ENCODE data around the gene NUMA1.

NUMA1 gene

GRCh38 chr11:72009156-72009555 lies 71.2 kb downstream of the NUMA1 start:
- no peak for TF ChIP-seq CTCF (IDR thresholded peaks at IDR 0.05; ENCODE audit: low read depth, low read length, missing control alignments)
- peaks cover 93% of the 10 kb centered on the region for H3K36me3 ChIP-seq (replicated peaks)
- H3K4me3 ChIP-seq (ENCODE audit: low read depth, low read length) = no peak overlapping the region

GRCh38 chr11:72008728-72009127 lies 71.6 kb downstream of the NUMA1 start:
- DNase-seq = no peak
- Histone ChIP-seq H3K27me3 (replicated peaks) (no peaks in the 10 kb centered on the region), H3K36me3 (replicated peaks) (peaks cover 93% of the 10 kb centered on the region), H3K27ac (no peak overlapping the region), H3K4me3 (ENCODE audit: low read depth, low read length) (no peak overlapping the region)
- TF ChIP-seq CTCF (IDR thresholded peaks at IDR 0.05; ENCODE audit: low read depth, low read length, missing control alignments) = no peak
- in situ Hi-C loops (cut with HindIII; ENCODE audit: low pct_ligation_motif_present, low sequenced_read_pairs) = no loop called here

More at GRCh38 chr11:72009156-72009555, 71.2 kb downstream of the NUMA1 start:
- no peak for DNase-seq
- Histone ChIP-seq H3K27me3 (replicated peaks) (no peaks in the 10 kb centered on the region), H3K27ac (no peak overlapping the region)
- in situ Hi-C loops (cut with HindIII; ENCODE audit: low pct_ligation_motif_present, low sequenced_read_pairs) = no loop called here

GRCh38 chr11:72007587-72007986 lies 72.8 kb downstream of the NUMA1 start:
- TF ChIP-seq CTCF (IDR thresholded peaks at IDR 0.05; ENCODE audit: low read depth, low read length, missing control alignments) = no peak
- in situ Hi-C loops (cut with HindIII; ENCODE audit: low pct_ligation_motif_present, low sequenced_read_pairs) = no loop called here
- no peak for DNase-seq
- H3K27ac ChIP-seq = no peak overlapping the region
- peaks cover 93% of the 10 kb centered on the region for H3K36me3 ChIP-seq (replicated peaks)
- H3K27me3 ChIP-seq (replicated peaks) = no peaks in the 10 kb centered on the region
- no peak overlapping the region for H3K4me3 ChIP-seq (ENCODE audit: low read depth, low read length)

- no peak for TF ChIP-seq CTCF (IDR thresholded peaks at IDR 0.05; ENCODE audit: low read depth, low read length, missing control alignments)
- Histone ChIP-seq H3K27me3 (replicated peaks) (no peaks in the 10 kb centered on the region), H3K27ac (no peak overlapping the region), H3K36me3 (replicated peaks) (peaks cover 91% of the 10 kb centered on the region), H3K4me3 (ENCODE audit: low read depth, low read length) (no peak overlapping the region)
- in situ Hi-C loops (cut with HindIII; ENCODE audit: low pct_ligation_motif_present, low sequenced_read_pairs) = no loop called here
- no peak for DNase-seq
Measured at GRCh38 chr11:72007089-72007476, 73.3 kb downstream of the NUMA1 start.

- in situ Hi-C loops (cut with HindIII; ENCODE audit: low pct_ligation_motif_present, low sequenced_read_pairs) = no loop called here
Measured at GRCh38 chr11:72006309-72007088, 73.8 kb downstream of the NUMA1 start.

More at GRCh38 chr11:72006309-72007088, 73.8 kb downstream of the NUMA1 start:
- no peak for TF ChIP-seq CTCF (IDR thresholded peaks at IDR 0.05; ENCODE audit: low read depth, low read length, missing control alignments)
- Histone ChIP-seq H3K27ac (no peak overlapping the region), H3K27me3 (replicated peaks) (no peaks in the 10 kb centered on the region), H3K4me3 (ENCODE audit: low read depth, low read length) (no peak overlapping the region), H3K36me3 (replicated peaks) (peaks cover 91% of the 10 kb centered on the region)
- no peak for DNase-seq

Data from brain microvascular endothelial cell (primary cell).